Left lung (tissue), 10 donors: ENCODE measurements around the gene RFX4. TPM values are rescaled to one million over a fixed set of nuclear protein-coding genes. Genes with fewer than 3 reads are reported as not detected.
A peak's percentile ranks its signal among the peaks of the same experiment; 100 is the strongest.

Experiments
- ATAC-seq: fragments of 200-7000 bp; cut with Tn5 transposase; one replicate; pipeline ENCODE4 v1.9.1; 2020; ENCODE audit warnings: moderate library complexity
- DNase-seq, 4 donors: peaks; one replicate each; pipeline ENCODE4 v3.0.0-alpha.2; 2013 to 2020
- H3K27ac ChIP-seq, 2 donors: fragments of 200-600 bp; sonication (generic) in 1 of 2; one replicate each; pipeline versions ENCODE4 v1.5.0 to v1.8.0; 2020 to 2021
- H3K27me3 ChIP-seq, 2 donors: fragments of 200-600 bp; sonication (generic) in 1 of 2; one replicate each; pipeline versions ENCODE4 v1.5.0 to v1.8.0; 2020 to 2021
- H3K36me3 ChIP-seq, 2 donors: fragments of 200-600 bp; sonication (generic) in 1 of 2; one replicate each; pipeline versions ENCODE4 v1.5.0 to v1.8.0; 2020 to 2021
- H3K4me1 ChIP-seq, 2 donors: fragments of 200-600 bp; one replicate each; pipeline ENCODE4 v1.8.0; 2021
- H3K4me3 ChIP-seq, 2 donors: fragments of 200-600 bp; sonication (generic) in 1 of 2; one replicate each; pipeline versions ENCODE4 v1.5.0 to v1.8.0; 2020 to 2021; ENCODE audit warnings: mild to moderate bottlenecking in 1 of 2
- H3K9me3 ChIP-seq, 2 donors: fragments of 200-600 bp; sonication (generic) in 1 of 2; one replicate each; pipeline versions ENCODE4 v1.5.0 to v1.8.0; 2020 to 2021
- CTCF ChIP-seq, 2 donors: fragments of 200-600 bp; sonication (generic) in 1 of 2; IDR thresholded peaks; one replicate each; pipeline versions ENCODE4 v1.5.0 to v1.8.0; 2021; ENCODE audit warnings: antibody characterized with exemption in 2 of 2
- intact Hi-C, 2 donors: fragments of 100-400 bp; cut with DNase I; formaldehyde crosslinking; loops; one replicate each; pipeline versions ENCODE4 v1.11.2 to v1.14.2; 2022
- polyA plus RNA-seq, 6 donors: library from polyadenylated mRNA; unstranded; fragments of 120-200 nt; gene quantifications; one replicate each; pipeline ENCODE4 v1.2.1, GENCODE V29; 2013; ENCODE audit not compliant: insufficient read length in 6 of 6
- total RNA-seq, 2 donors: library from RNA; stranded (reverse); fragmentation: NEBNext Ultra II Directional; extraction: Animal tissue kit (Norgen Biotek cat#: 25700); gene quantifications; one replicate each; pipeline ENCODE4 v1.2.1, GENCODE V29; 2021
- donor health status: DM: no; HTN: yes; CAD: no.
- donor health status: DM: no; HTN: no; CAD: no.

RFX4 gene
- total and polyA plus RNA-seq, 8 donors, result 0.09 TPM; not detected in 7

GRCh38 chr12:106753526-106753925 lies 170.7 kb downstream of the RFX4 start:
- no peaks in the 10 kb centered on the region for H3K9me3 ChIP-seq
- DNase-seq (no peak), ATAC-seq (no peak)

GRCh38 chr12:106754331-106754730 lies 171.5 kb downstream of the RFX4 start:
- intact Hi-C loops, result no loop called here
- Histone ChIP-seq H3K9me3 (no peaks in the 10 kb centered on the region), H3K27ac (no peak overlapping the region), H3K36me3 (no peaks in the 10 kb centered on the region), H3K27me3 (no peaks in the 10 kb centered on the region), H3K4me1 (peaks cover 0 to 3% of the 10 kb centered on the region in 2 donors), H3K4me3 (no peak overlapping the region)
- DNase-seq (no peak), ATAC-seq (no peak)
- TF ChIP-seq CTCF (IDR thresholded peaks at IDR 0.05), result no peak

More at GRCh38 chr12:106753526-106753925, 170.7 kb downstream of the RFX4 start:
- no peaks in the 10 kb centered on the region for H3K27me3 ChIP-seq
- intact Hi-C loops, result no loop called here
- no peak overlapping the region for H3K27ac ChIP-seq
- no peaks in the 10 kb centered on the region for H3K4me1 ChIP-seq
- H3K36me3 ChIP-seq, result no peaks in the 10 kb centered on the region
- no peak for TF ChIP-seq CTCF (IDR thresholded peaks at IDR 0.05)
- no peak overlapping the region for H3K4me3 ChIP-seq

- ATAC-seq, result peak; percentile 59
- Histone ChIP-seq H3K9me3 (no peaks in the 10 kb centered on the region), H3K27me3 (no peaks in the 10 kb centered on the region), H3K4me1 (peaks cover 0 to 16% of the 10 kb centered on the region in 2 donors), H3K27ac (no peak overlapping the region), H3K4me3 (no peak overlapping the region), H3K36me3 (no peaks in the 10 kb centered on the region)
- intact Hi-C loops, result no loop called here
- no peak for TF ChIP-seq CTCF (IDR thresholded peaks at IDR 0.05)
- DNase-seq, result no peak
These were observed 175.0 kb downstream of the RFX4 start for GRCh38 chr12:106757623-106758348.

GRCh38 chr12:106758349-106759110 lies 175.7 kb downstream of the RFX4 start:
- ATAC-seq, result peak; percentile 29
- no peak for TF ChIP-seq CTCF (IDR thresholded peaks at IDR 0.05)
- intact Hi-C loops, result no loop called here

GRCh38 chr12:106759526-106760183 lies 176.9 kb downstream of the RFX4 start:
- no peak overlapping the region for H3K4me3 ChIP-seq
- intact Hi-C loops, result no loop called here
- ATAC-seq (peak; percentile 11), DNase-seq (no peak)
- H3K27ac ChIP-seq, result peak overlapping the region; percentile 45 to 60
- H3K27me3 ChIP-seq, result no peaks in the 10 kb centered on the region
- no peak for TF ChIP-seq CTCF (IDR thresholded peaks at IDR 0.05)
- peaks cover 0 to 16% of the 10 kb centered on the region in 2 donors for H3K4me1 ChIP-seq
- no peaks in the 10 kb centered on the region for H3K36me3 ChIP-seq
- no peaks in the 10 kb centered on the region for H3K9me3 ChIP-seq

More at GRCh38 chr12:106758349-106759110, 175.7 kb downstream of the RFX4 start:
- H3K27me3 ChIP-seq, result no peaks in the 10 kb centered on the region
- H3K4me3 ChIP-seq, result no peak overlapping the region
- no peaks in the 10 kb centered on the region for H3K36me3 ChIP-seq
- peak overlapping the region in 1 of 2 donors; percentile 39 for H3K27ac ChIP-seq
- no peaks in the 10 kb centered on the region for H3K9me3 ChIP-seq
- peaks cover 0 to 16% of the 10 kb centered on the region in 2 donors for H3K4me1 ChIP-seq
- no peak for DNase-seq
